ENCODE measurements around the gene JHY. TPM values are rescaled to one million over a fixed set of nuclear protein-coding genes. Genes with fewer than 3 reads are reported as not detected.
A peak's percentile ranks its signal among the peaks of the same experiment; 100 is the strongest.

JHY gene
- total and polyA plus RNA-seq, 3 donors from 2014 or later, result 22.3 to 46.3 (median 32.7) TPM

- WGBS, 2 donors, result 5 to 6% methylated on average over 41 to 48 of the region's 50 CpGs
- Histone ChIP-seq H3K27ac (no peak overlapping the region), H3K4me1 (peaks cover 8% of the 10 kb centered on the region), H3K4me3 (peak overlapping the region in 1 of 2 donors; percentile 2), H3K9me3 (no peaks in the 10 kb centered on the region), H3K36me3 (ENCODE audit: low read depth, missing control alignments) (no peaks in the 10 kb centered on the region), H3K27me3 (peaks cover 5% of the 10 kb centered on the region)
- intact Hi-C loops (cut with DNase I; ENCODE audit: low total_unique reads), result no loop called here
- DNase-seq, result no peak
- no peak for TF ChIP-seq CTCF (IDR thresholded peaks at IDR 0.05)
- no peak for TF ChIP-seq POLR2A (IDR thresholded peaks at IDR 0.05)
These were observed 94.3 kb downstream of the JHY start for GRCh38 chr11:122976734-122977469.

GRCh38 chr11:122977470-122978298, 95.1 kb downstream of the JHY start:
- Histone ChIP-seq H3K27me3 (peaks cover 5% of the 10 kb centered on the region), H3K4me3 (peak overlapping the region in 1 of 2 donors; percentile 2), H3K36me3 (ENCODE audit: low read depth, missing control alignments) (no peaks in the 10 kb centered on the region), H3K27ac (no peak overlapping the region), H3K9me3 (no peaks in the 10 kb centered on the region), H3K4me1 (peaks cover 8% of the 10 kb centered on the region)
- 5 to 7% methylated on average over 28 to 45 of the region's 50 CpGs for WGBS, 2 donors
- no peak for TF ChIP-seq POLR2A (IDR thresholded peaks at IDR 0.05)
- TF ChIP-seq CTCF (IDR thresholded peaks at IDR 0.05), result no peak
- DNase-seq, result no peak
- intact Hi-C loops (cut with DNase I; ENCODE audit: low total_unique reads), result no loop called here

GRCh38 chr11:122978299-122978620, 95.7 kb downstream of the JHY start:
- no peak overlapping the region for H3K4me3 ChIP-seq
- H3K27me3 ChIP-seq, result peaks cover 5% of the 10 kb centered on the region
- 12 to 16% methylated on average over 7 of the region's 7 CpGs for WGBS, 2 donors
- H3K9me3 ChIP-seq, result no peaks in the 10 kb centered on the region
- TF ChIP-seq POLR2A (IDR thresholded peaks at IDR 0.05) (no peak), CTCF (IDR thresholded peaks at IDR 0.05) (no peak)
- no peaks in the 10 kb centered on the region for H3K36me3 ChIP-seq (ENCODE audit: low read depth, missing control alignments)
- no peak for DNase-seq
- peaks cover 8% of the 10 kb centered on the region for H3K4me1 ChIP-seq
- intact Hi-C loops (cut with DNase I; ENCODE audit: low total_unique reads), result no loop called here
- H3K27ac ChIP-seq, result no peak overlapping the region

- no peaks in the 10 kb centered on the region for H3K36me3 ChIP-seq (ENCODE audit: low read depth, missing control alignments)
- no peak overlapping the region for H3K27ac ChIP-seq
- WGBS, 2 donors, result 4 to 7% methylated on average over 27 to 43 of the region's 44 CpGs
- peaks cover 5% of the 10 kb centered on the region for H3K27me3 ChIP-seq
- H3K9me3 ChIP-seq, result no peaks in the 10 kb centered on the region
- TF ChIP-seq CTCF (IDR thresholded peaks at IDR 0.05) (no peak), POLR2A (IDR thresholded peaks at IDR 0.05) (no peak)
- no peak overlapping the region for H3K4me3 ChIP-seq
- intact Hi-C loops (cut with DNase I; ENCODE audit: low total_unique reads), result no loop called here
- DNase-seq, result no peak
- H3K4me1 ChIP-seq, result peaks cover 8% of the 10 kb centered on the region
These were observed 96.7 kb downstream of the JHY start for GRCh38 chr11:122979103-122979814.

All from testis (tissue), 3 donors.